GM21528 (cell line): ENCODE measurements around the gene CFAP97D2.
"Not testable (repeated sequence)": the region's sequence is repeated elsewhere in the genome, so short reads cannot be mapped to it uniquely, and the experiment has no call there.

Experiments
- ATAC-seq: cut with Tn5 transposase; IDR thresholded peaks from one replicate; pipeline ENCODE4 v1.9.1; 2021; ENCODE audit warnings: mild to moderate bottlenecking, moderate library complexity; ENCODE audit not compliant: unreplicated experiment, low FRiP score

CFAP97D2 gene

GRCh38 chr13:114260814-114261213, 81.8 kb downstream of the CFAP97D2 start:
- no peak for ATAC-seq

GRCh38 chr13:114261328-114261965, 82.4 kb downstream of the CFAP97D2 start:
- no peak for ATAC-seq

GRCh38 chr13:114263578-114263977, 84.5 kb downstream of the CFAP97D2 start:
- ATAC-seq, result peak; percentile 46

GRCh38 chr13:114264313-114264712, 85.3 kb downstream of the CFAP97D2 start:
- ATAC-seq, result not testable (repeated sequence)

GRCh38 chr13:114264886-114265611, 86.0 kb downstream of the CFAP97D2 start:
- ATAC-seq, result no peak

GRCh38 chr13:114266241-114266640, 87.2 kb downstream of the CFAP97D2 start:
- ATAC-seq, result no peak

GRCh38 chr13:114268344-114269280, 89.6 kb downstream of the CFAP97D2 start:
- no peak for ATAC-seq

GRCh38 chr13:114269281-114269770, 90.3 kb downstream of the CFAP97D2 start:
- no peak for ATAC-seq
